HG02840 (cell line): Measurements from ENCODE around the gene WTAP.
"Not testable (repeated sequence)": the region's sequence is repeated elsewhere in the genome, so short reads cannot be mapped to it uniquely, and the experiment has no call there.

Source experiments
- ATAC-seq: cut with Tn5 transposase; IDR thresholded peaks from one replicate; pipeline ENCODE4 v1.9.1; 2021; ENCODE audit warnings: mild to moderate bottlenecking, moderate library complexity, moderate number of reproducible peaks; ENCODE audit not compliant: unreplicated experiment, low FRiP score

WTAP gene

GRCh38 chr6:159726918-159727716 is at the start of gene WTAP:
Gene WTAP, plus strand, starts transcription at chr6:159727506. Its CDS starts 8,760 bp downstream, at chr6:159736266.
- peak; percentile 76 for ATAC-seq

GRCh38 chr6:159677506-159678165 is 49.7 kb upstream of the WTAP start:
- no peak for ATAC-seq

- no peak for ATAC-seq
These were observed 48.7 kb upstream of the WTAP start for GRCh38 chr6:159678574-159678973.

- no peak for ATAC-seq
These were observed 47.9 kb upstream of the WTAP start for GRCh38 chr6:159679091-159680077.

DNA sequence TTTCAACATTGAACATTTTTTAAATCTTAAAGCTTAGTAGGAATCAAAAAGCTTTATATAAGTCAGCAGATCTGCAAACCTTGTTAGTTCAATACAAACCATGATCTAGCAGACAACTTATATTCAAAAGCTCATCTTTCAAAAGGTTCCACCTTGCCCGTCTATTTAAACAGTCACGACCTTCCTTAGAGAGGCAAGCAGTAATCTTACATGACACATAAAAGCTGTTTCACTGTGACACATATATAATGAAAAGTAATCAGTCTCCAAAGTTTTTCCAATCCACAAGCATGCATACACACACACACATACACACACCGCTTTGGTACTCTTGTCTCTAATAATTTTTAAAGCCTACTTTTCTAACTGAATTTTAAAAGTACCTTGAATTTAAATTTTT is 47.2 kb upstream of the WTAP start:
- no peak for ATAC-seq

DNA sequence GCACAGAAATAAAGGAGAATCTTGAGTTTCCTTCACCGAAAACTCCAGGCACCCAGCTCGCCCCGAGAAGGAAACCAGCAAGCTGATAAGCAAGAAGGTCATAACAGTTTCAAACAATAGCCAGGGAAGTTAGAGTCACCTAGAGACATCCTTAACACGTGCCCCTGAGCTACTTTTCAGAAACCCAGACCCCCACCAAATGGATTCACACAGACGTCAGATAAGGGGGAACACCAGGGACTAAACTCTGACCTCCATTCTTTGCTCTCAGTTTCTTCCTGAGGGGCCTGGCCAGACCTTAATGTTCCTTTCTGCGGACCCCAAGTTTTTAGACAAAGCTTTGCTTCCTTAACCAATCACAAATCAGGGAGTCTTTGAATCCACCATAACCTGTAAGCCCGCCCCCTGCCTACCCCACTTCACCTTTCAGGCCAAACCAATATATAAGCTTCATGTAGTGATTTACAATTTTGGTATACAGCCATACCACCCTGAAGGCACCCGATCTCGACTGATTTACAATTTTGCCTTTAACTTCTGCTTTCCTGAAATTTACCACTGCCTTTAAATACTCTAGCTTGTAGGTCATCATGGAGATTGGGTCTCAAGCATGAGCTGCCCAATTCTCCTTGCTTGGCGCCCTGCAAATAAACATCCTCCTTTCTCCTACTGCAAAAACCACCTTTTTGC is 46.0 kb upstream of the WTAP start:
- no peak for ATAC-seq

DNA sequence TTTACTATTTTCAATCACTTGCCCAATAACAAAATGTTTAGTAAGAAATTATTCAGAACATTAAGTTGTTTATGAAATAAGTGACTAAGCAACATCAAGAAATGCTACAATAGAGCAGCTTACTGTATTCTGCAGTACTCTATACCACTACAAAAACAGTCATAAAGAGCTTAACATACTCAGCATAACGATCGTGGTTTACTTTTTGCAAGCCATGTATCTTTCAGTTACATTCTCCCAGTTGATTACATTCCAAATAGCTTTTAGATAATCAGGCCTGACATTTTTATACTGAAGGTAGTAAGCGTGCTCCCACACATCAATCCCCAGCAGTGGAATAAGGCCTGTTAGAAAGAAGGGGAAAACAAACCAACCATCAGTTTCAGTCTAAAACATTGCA is 45.0 kb upstream of the WTAP start:
- ATAC-seq = no peak

DNA sequence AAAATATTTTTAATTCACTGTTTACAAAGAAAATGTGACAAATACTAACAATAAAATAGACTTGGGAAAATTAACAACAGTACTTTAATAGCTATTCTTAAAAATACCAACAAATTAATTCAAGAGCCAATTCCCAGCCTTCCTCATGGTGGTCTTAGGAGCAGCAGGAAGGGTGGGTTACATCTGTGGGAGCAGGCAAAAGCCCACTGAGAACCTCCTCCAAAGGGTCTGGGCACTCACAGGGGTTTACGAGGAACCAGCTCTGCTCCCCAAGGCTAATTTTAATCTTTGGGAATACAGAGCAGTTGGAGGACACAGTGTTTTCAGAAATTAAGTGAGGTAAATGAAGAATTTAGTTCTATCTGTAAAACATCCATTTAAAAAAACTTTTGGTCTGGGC is 44.5 kb upstream of the WTAP start:
- no peak for ATAC-seq

- no peak for ATAC-seq
These were observed 43.3 kb upstream of the WTAP start for GRCh38 chr6:159684013-159684304.

DNA sequence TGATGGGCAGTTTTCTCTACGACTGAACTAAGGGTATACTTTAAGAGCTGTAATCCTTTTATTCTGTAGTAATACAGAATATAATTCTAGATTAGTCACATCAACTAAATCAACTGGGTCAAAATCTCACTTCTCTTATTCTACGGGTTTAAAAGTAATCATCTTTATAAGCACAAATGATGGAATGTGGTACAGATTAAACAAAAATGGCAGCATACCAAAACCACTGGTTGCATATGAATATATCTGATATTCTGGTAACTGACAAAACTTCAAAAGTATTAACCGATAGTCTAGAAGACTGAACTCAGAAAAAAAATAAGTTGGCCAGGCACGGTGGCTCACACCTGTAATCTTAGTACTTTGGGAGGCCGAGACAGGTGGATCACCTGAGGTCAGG is 41.3 kb upstream of the WTAP start:
- no peak for ATAC-seq

DNA sequence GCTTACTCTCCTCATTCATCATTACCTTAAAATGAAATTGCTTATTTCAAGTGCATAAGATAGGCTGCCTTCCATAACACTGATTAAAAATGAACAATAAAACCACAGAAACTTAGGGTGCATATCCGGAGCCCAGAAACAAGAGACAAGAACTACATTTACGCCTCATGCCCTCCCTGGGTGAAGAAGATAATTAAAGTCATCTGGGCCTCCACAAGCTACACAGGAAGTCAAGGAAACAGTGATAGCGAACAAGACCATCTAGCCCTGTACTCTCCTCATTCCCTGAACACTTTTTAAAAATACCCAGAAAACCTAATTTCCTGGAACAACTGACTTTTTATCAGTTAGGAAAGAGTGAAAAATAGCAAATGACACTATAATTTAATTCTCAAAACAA is 40.6 kb upstream of the WTAP start:
- no peak for ATAC-seq

DNA sequence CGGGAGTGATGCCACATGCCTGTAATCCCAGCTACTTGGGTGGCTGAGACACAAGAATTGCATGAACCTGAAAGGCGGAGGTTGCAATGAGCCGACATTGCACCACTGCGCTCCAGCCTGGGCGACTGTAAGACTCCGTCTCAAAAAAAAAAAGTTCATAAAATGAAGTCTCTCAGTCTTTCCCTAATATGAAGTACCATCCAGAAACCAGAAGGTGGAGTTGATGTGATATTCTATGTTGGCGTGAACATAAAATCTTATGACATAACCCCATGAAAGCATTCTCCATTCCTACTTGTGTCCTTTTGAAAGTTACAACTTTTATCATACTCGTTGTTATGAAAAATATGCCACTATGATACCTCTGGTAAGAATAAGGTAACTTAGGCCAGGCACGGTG is 40.0 kb upstream of the WTAP start:
- ATAC-seq = no peak

DNA sequence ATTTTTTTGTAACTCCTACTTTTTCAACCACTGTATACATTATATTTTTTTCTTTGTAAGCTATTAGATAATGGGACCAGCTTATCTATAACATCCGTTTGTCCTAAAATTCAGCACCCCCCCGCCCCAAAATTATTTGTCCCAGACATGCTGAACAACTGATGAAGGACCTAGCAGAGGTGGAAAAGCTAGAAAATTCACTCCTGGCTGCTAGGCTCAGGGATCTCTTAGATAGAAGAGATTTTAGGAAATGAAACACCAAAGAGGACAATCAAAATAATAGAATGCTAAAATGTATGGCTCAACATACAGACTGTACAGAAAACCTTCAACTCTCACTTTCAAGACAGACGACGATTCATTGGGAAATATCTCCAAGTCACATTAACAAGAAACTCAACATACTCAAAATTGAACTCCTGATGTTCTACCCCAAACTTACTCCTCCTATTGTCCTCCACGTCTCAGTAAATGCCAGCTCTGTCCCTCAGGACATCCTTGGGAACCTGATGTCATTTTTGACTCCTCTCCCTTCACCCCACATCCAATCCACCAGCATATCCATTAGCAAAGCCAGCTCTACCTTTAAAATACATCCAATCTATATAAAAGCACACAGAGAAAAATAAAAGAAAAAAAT is 38.9 kb upstream of the WTAP start:
- no peak for ATAC-seq

GRCh38 chr6:159689001-159689400 is 38.3 kb upstream of the WTAP start:
- no peak for ATAC-seq

DNA sequence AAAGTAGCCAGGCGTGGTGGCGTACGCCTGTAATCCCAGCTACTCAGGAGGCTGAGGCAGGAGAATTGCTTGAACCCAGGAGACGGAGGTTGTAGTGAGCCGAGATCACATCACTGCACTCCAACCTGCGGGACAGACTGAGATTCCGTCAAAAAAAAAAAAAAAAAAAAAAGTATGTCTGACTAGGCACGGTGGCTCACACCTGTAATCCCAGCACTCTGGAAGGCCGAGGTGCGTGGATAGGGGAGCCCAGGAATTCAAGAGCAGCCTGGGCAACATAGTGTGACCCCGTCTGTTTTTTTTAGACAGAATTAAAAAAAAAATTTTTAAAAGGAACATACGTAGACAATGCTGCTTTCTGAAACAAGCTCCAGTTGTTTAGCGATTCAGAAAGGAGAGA is 37.2 kb upstream of the WTAP start:
- ATAC-seq = not testable (repeated sequence)

DNA sequence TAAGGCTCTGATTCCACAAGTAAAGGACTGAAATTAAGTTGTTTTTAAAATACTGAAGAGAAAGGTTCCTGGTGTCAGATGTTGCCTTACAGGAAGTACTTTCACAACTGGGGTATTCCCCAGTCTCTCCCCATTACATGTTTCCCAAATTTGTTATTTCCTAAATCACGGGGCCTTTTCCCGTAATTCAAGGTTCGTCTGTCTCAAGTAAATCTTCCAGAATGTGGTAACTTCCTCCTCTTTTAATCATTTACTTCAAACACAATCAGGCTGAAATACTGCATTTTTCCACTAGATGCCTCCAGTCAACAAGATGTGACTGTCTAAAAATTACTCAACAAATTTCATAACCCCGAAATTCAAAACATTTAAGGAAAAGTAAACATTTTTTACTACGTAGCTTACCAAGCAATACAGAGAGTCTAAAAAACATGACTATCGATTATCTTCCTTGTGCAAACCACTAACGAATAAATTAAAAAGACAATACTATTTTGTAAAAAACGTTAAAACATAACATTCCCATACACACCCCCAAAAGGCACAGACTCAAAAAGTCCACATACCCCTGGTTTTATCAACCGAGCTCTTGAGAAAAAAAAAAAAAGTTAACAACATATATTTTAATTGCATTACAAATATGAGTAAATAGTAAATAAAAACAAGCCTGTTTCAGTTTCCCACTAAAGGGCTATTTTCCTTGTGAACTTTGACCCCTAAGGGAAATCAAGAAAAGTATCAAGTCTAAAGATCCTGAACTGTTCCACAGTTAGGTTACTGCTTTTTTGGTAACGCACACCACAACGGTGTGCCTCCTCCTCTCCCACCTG is 36.0 kb upstream of the WTAP start:
- ATAC-seq = no peak

DNA sequence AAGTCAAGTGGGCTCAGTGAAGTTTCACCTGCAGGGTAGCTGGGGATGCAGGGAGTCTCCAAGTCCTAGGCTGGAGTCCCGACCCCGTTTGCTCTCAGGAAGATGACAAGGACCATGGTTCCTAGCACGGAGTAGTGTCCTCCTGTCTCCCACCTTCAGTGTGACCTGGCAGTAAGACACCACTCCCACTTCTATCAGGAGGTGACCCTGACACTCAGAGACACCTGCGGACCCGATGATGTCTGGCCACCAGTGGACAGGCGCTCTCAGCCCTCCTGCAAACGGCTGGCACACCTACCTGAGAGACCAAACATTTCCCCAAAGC is 35.4 kb upstream of the WTAP start:
- ATAC-seq = no peak

- peak; percentile 32 for ATAC-seq
These were observed 34.8 kb upstream of the WTAP start for GRCh38 chr6:159692303-159693127.
